HEK293 (cell line): ENCODE measurements around the gene SMS.

Experiments
- CTCF ChIP-seq: fragments of 450-650 bp; formaldehyde crosslinking; IDR thresholded peaks from 2 replicates; pipeline ENCODE4 v1.5.1; 2016; ENCODE audit warnings: missing biosample characterization, missing genetic modification characterization
- HOXD13 ChIP-seq: sonication (generic); formaldehyde crosslinking; IDR thresholded peaks from 2 replicates; pipeline ENCODE4 v1.8.0; 2022; ENCODE audit warnings: missing genetic modification reagents, borderline replicate concordance
- IKZF3 ChIP-seq: fragments of 450-650 bp; IDR thresholded peaks from 2 replicates; pipeline ENCODE4 v1.5.0; 2018; ENCODE audit warnings: missing biosample characterization, mild to moderate bottlenecking, missing genetic modification characterization, moderate library complexity
- PBX3 ChIP-seq: sonication (generic); formaldehyde crosslinking; IDR thresholded peaks from 2 replicates; pipeline ENCODE4 v1.8.1; 2022; ENCODE audit warnings: mild to moderate bottlenecking, moderate library complexity, missing genetic modification reagents
- PRDM6 ChIP-seq: fragments of 450-650 bp; formaldehyde crosslinking; IDR thresholded peaks from 2 replicates; pipeline ENCODE4 v1.5.1; 2017; ENCODE audit warnings: missing biosample characterization, missing genetic modification characterization
- ZBTB49 ChIP-seq: fragments of 450-650 bp; formaldehyde crosslinking; IDR thresholded peaks from 2 replicates; pipeline ENCODE4 v1.5.1; 2016; ENCODE audit warnings: missing biosample characterization, missing genetic modification characterization, low read depth
- ZBTB8A ChIP-seq: fragments of 450-650 bp; formaldehyde crosslinking; IDR thresholded peaks from 2 replicates; pipeline ENCODE4 v1.5.1; 2016; ENCODE audit warnings: missing biosample characterization, missing genetic modification characterization
- ZNF174 ChIP-seq: fragments of 450-650 bp; formaldehyde crosslinking; IDR thresholded peaks from 2 replicates; pipeline ENCODE4 v1.5.0; 2017; ENCODE audit warnings: missing biosample characterization, mild to moderate bottlenecking, missing genetic modification characterization
- ZNF239 ChIP-seq: fragments of 450-650 bp; formaldehyde crosslinking; IDR thresholded peaks from 2 replicates; pipeline ENCODE4 v1.5.1; 2016; ENCODE audit warnings: missing biosample characterization, missing genetic modification characterization
- ZNF416 ChIP-seq: fragments of 450-650 bp; formaldehyde crosslinking; IDR thresholded peaks from 2 replicates; pipeline ENCODE4 v1.5.1; 2016; ENCODE audit warnings: missing biosample characterization, missing genetic modification characterization
- ZNF473 ChIP-seq: fragments of 450-650 bp; formaldehyde crosslinking; IDR thresholded peaks from 2 replicates; pipeline ENCODE4 v1.5.1; 2017; ENCODE audit warnings: missing biosample characterization, missing genetic modification characterization
- ZNF510 ChIP-seq: fragments of 450-650 bp; formaldehyde crosslinking; IDR thresholded peaks from 2 replicates; pipeline ENCODE4 v1.5.1; 2018; ENCODE audit warnings: mild to moderate bottlenecking, missing genetic modification characterization, missing biosample characterization; ENCODE audit not compliant: insufficient replicate concordance
- ZNF704 ChIP-seq: fragments of 450-650 bp; formaldehyde crosslinking; IDR thresholded peaks from 2 replicates; pipeline ENCODE4 v1.5.1; 2016; ENCODE audit warnings: missing biosample characterization, missing genetic modification characterization
- TF ChIP-seq, protein P1 (sequence below): fragments of 450-650 bp; formaldehyde crosslinking; IDR thresholded peaks from 2 replicates; pipeline ENCODE4 v1.5.1; 2016; ENCODE audit warnings: missing biosample characterization, missing genetic modification characterization

- no peak for TF ChIP-seq HOXD13
- no peak for TF ChIP-seq ZBTB8A
- no peak for TF ChIP-seq ZNF704 (tag by site-specific recombination)
- TF ChIP-seq ZNF416 (tag by site-specific recombination): no peak
- no peak for TF ChIP-seq ZNF510 (tag by site-specific recombination)
- no peak for TF ChIP-seq ZNF473 (tag by site-specific recombination)
- TF ChIP-seq IKZF3 (tag by site-specific recombination): no peak
- no peak for TF ChIP-seq ZNF174 (tag by site-specific recombination)
- no peak for TF ChIP-seq CTCF
- no peak for TF ChIP-seq PRDM6 (tag by site-specific recombination)
- TF ChIP-seq PBX3 (CRISPR knock-in tag): no peak
- TF ChIP-seq ZBTB49 (tag by site-specific recombination): no peak
- TF ChIP-seq, protein P1, sequence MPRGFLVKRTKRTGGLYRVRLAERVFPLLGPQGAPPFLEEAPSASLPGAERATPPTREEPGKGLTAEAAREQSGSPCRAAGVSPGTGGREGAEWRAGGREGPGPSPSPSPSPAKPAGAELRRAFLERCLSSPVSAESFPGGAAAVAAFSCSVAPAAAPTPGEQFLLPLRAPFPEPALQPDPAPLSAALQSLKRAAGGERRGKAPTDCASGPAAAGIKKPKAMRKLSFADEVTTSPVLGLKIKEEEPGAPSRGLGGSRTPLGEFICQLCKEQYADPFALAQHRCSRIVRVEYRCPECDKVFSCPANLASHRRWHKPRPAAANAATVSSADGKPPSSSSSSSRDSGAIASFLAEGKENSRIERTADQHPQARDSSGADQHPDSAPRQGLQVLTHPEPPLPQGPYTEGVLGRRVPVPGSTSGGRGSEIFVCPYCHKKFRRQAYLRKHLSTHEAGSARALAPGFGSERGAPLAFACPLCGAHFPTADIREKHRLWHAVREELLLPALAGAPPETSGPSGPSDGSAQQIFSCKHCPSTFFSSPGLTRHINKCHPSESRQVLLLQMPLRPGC (tag by site-specific recombination): no peak
- no peak for TF ChIP-seq ZNF239 (tag by site-specific recombination)
Measured at GRCh38 chrX:22026731-22027130, 86.2 kb downstream of the SMS start.
